OCI-LY1 (cell line): Measurements from ENCODE around the gene CCDC102A.

Experiments
- H2AFZ ChIP-seq: fragments of 200-600 bp; sonication (generic), shearing (Covaris generic); 2 replicates; pipeline ENCODE4 v1.6.0; 2014; ENCODE audit warnings: antibody characterized with exemption, mild to moderate bottlenecking, low read length
- H3F3A ChIP-seq: fragments of 200-600 bp; sonication (generic), shearing (Covaris generic); 2 replicates; pipeline ENCODE4 v1.6.0; 2014; ENCODE audit warnings: mild to moderate bottlenecking, antibody characterized with exemption, low read length, moderate library complexity; ENCODE audit not compliant: insufficient read depth
- H3K27ac ChIP-seq: fragments of 200-600 bp; sonication (generic); 2 replicates; pipeline ENCODE4 v1.5.1; 2014; ENCODE audit warnings: low read length, mixed run types, mild to moderate bottlenecking, low read depth; ENCODE audit not compliant: poor library complexity, severe bottlenecking
- H3K27me3 ChIP-seq: fragments of 200-600 bp; sonication (generic); 2 replicates; pipeline ENCODE4 v1.6.0; 2014; ENCODE audit warnings: antibody characterized with exemption, mild to moderate bottlenecking, low read length, moderate library complexity; ENCODE audit not compliant: insufficient read depth
- H3K36me3 ChIP-seq: fragments of 200-600 bp; sonication (generic); 2 replicates; pipeline ENCODE4 v1.6.1; 2014; ENCODE audit warnings: mild to moderate bottlenecking, antibody characterized with exemption, low read length, moderate library complexity, mixed read lengths; ENCODE audit not compliant: insufficient read depth
- H3K4me1 ChIP-seq: fragments of 200-600 bp; sonication (generic); 2 replicates; pipeline ENCODE4 v1.5.1; 2014; ENCODE audit warnings: mild to moderate bottlenecking, low read length, moderate library complexity; ENCODE audit not compliant: insufficient read depth, severe bottlenecking
- H3K4me2 ChIP-seq: fragments of 200-600 bp; sonication (generic), shearing (Covaris generic); 2 replicates; pipeline ENCODE4 v1.6.1; 2014; ENCODE audit warnings: low read length
- H3K4me3 ChIP-seq: fragments of 200-600 bp; sonication (generic); 2 replicates; pipeline ENCODE4 v1.5.1; 2014; ENCODE audit warnings: low read length, low read depth, mild to moderate bottlenecking, mixed read lengths; ENCODE audit not compliant: poor library complexity, severe bottlenecking
- H3K79me2 ChIP-seq: fragments of 200-600 bp; shearing (Covaris generic); 2 replicates; pipeline ENCODE4 v1.6.1; 2016; ENCODE audit warnings: mixed run types, low read length, mixed read lengths; ENCODE audit not compliant: insufficient read depth
- H3K9ac ChIP-seq: fragments of 200-600 bp; sonication (generic), shearing (Covaris generic); 2 replicates; pipeline ENCODE4 v1.6.1; 2014; ENCODE audit warnings: mild to moderate bottlenecking, low read length, mixed read lengths
- H3K9me2 ChIP-seq: fragments of 200-600 bp; sonication (generic), shearing (Covaris generic); 2 replicates; pipeline ENCODE4 v1.6.1; 2014; ENCODE audit warnings: low read depth, mild to moderate bottlenecking, low read length, mixed read lengths
- H3K9me3 ChIP-seq: fragments of 200-600 bp; shearing (Covaris generic); 2 replicates; pipeline ENCODE4 v1.6.1; 2014; ENCODE audit warnings: low read length, mixed read lengths
- H4K20me1 ChIP-seq: fragments of 200-600 bp; sonication (generic), shearing (Covaris generic); 2 replicates; pipeline ENCODE4 v1.6.0; 2016; ENCODE audit warnings: mild to moderate bottlenecking, low read length; ENCODE audit not compliant: insufficient read depth
- CTCF ChIP-seq: fragments of 200-600 bp; sonication (generic), shearing (Covaris generic); IDR thresholded peaks from 2 replicates; pipeline ENCODE4 v1.5.1; 2017; ENCODE audit warnings: mild to moderate bottlenecking, antibody characterized with exemption, low read length, moderate library complexity, mixed read lengths
- EZH2 ChIP-seq: fragments of 200-600 bp; sonication (generic), shearing (Covaris generic); IDR thresholded peaks from 2 replicates; pipeline ENCODE4 v1.8.0; 2017; ENCODE audit warnings: borderline replicate concordance, mixed run types, mild to moderate bottlenecking, antibody characterized with exemption, low read length, moderate library complexity, mixed read lengths

CCDC102A gene

GRCh38 chr16:57574086-57574485, 37.7 kb upstream of the CCDC102A start:
- H3K27me3 ChIP-seq, result no peaks in the 10 kb centered on the region; the same call in 1 of the 2 replicates
- H2AFZ ChIP-seq, result no peak overlapping the region
- H3K79me2 ChIP-seq, result no peaks in the 10 kb centered on the region
- no peaks in the 10 kb centered on the region for H3K36me3 ChIP-seq
- no peaks in the 10 kb centered on the region for H3F3A ChIP-seq
- H3K4me3 ChIP-seq, result no peak overlapping the region
- H3K9me2 ChIP-seq, result no peaks in the 10 kb centered on the region
- TF ChIP-seq EZH2, result no peak
- TF ChIP-seq CTCF, result no peak
- no peak overlapping the region for H3K4me2 ChIP-seq
- no peaks in the 10 kb centered on the region for H3K9me3 ChIP-seq
- H3K27ac ChIP-seq, result no peak overlapping the region
- H4K20me1 ChIP-seq, result no peaks in the 10 kb centered on the region
- H3K9ac ChIP-seq, result no peak overlapping the region
- H3K4me1 ChIP-seq, result no peaks in the 10 kb centered on the region

GRCh38 chr16:57572978-57573728, 36.8 kb upstream of the CCDC102A start:
- Histone ChIP-seq H3K79me2 (no peaks in the 10 kb centered on the region), H3K4me2 (no peak overlapping the region), H4K20me1 (no peaks in the 10 kb centered on the region), H3K9ac (no peak overlapping the region), H2AFZ (no peak overlapping the region), H3K4me1 (no peaks in the 10 kb centered on the region), H3K27me3 (no peaks in the 10 kb centered on the region), H3K9me3 (no peaks in the 10 kb centered on the region), H3K27ac (no peak overlapping the region), H3K9me2 (no peaks in the 10 kb centered on the region), H3F3A (no peaks in the 10 kb centered on the region), H3K4me3 (no peak overlapping the region), H3K36me3 (no peaks in the 10 kb centered on the region)
- TF ChIP-seq CTCF (no peak), EZH2 (no peak)

GRCh38 chr16:57571098-57571497, 34.7 kb upstream of the CCDC102A start:
- no peaks in the 10 kb centered on the region for H3K4me1 ChIP-seq
- no peaks in the 10 kb centered on the region for H3K79me2 ChIP-seq
- no peaks in the 10 kb centered on the region for H3K9me2 ChIP-seq
- no peak overlapping the region for H3K9ac ChIP-seq
- no peaks in the 10 kb centered on the region for H3K9me3 ChIP-seq
- no peak overlapping the region for H3K4me3 ChIP-seq
- no peak overlapping the region for H2AFZ ChIP-seq
- no peak overlapping the region for H3K27ac ChIP-seq
- H3K36me3 ChIP-seq, result no peaks in the 10 kb centered on the region
- TF ChIP-seq CTCF (no peak), EZH2 (no peak)
- no peaks in the 10 kb centered on the region for H3F3A ChIP-seq
- H4K20me1 ChIP-seq, result no peaks in the 10 kb centered on the region
- H3K27me3 ChIP-seq, result no peaks in the 10 kb centered on the region
- no peak overlapping the region for H3K4me2 ChIP-seq
